Measurements from ENCODE around the gene AMIGO1. TPM values are rescaled to one million over a fixed set of nuclear protein-coding genes. Genes with fewer than 3 reads are reported as not detected.

The AMIGO1 gene
- total and polyA plus RNA-seq, 10 of the 15 experiments (the other 5 are each of a cell fraction or from before 2014, with no cell fraction given) = 0.02 to 0.28 (median 0.08) TPM; not detected in 1

- TF ChIP-seq GATAD2B (conservative IDR thresholded peaks at IDR 0.05; ENCODE audit: low read depth) (no peak), EZH2 (IDR thresholded peaks at IDR 0.05; ENCODE audit: borderline replicate concordance, control insufficient read depth, low read depth, low read length) (no peak), HDAC6 (IDR thresholded peaks at IDR 0.05; ENCODE audit: unreplicated experiment) (no peak), SUPT20H (IDR thresholded peaks at IDR 0.05; ENCODE audit: borderline replicate concordance, control insufficient read depth, low read depth, low read length) (no peak), SREBF1 (IDR thresholded peaks at IDR 0.05; ENCODE audit: low read length) (no peak), BACH1 (IDR thresholded peaks at IDR 0.05; ENCODE audit: borderline replicate concordance) (no peak), MTA2 (IDR thresholded peaks at IDR 0.05; ENCODE audit: low read depth) (peak; percentile 92), RELA (IDR thresholded peaks at IDR 0.05; ENCODE audit: borderline replicate concordance, partially characterized antibody) (peak; percentile 91)
These were observed 17.7 kb upstream of the AMIGO1 start (continued) for GRCh38 chr1:109527098-109527811.

GRCh38 chr1:109523706-109524105, 14.2 kb upstream of the AMIGO1 start:
- FAIRE-seq = no peak
- TF ChIP-seq RUNX3 (IDR thresholded peaks at IDR 0.05; ENCODE audit: low read length) = peak; percentile 37; the same call in 1 of the 2 replicates
- no peak for TF ChIP-seq BRCA1 (IDR thresholded peaks at IDR 0.05; ENCODE audit: low read depth, low read length)
- peak in 1 of 2 experiments; percentile 35; a peak in 1 of 4 replicates for TF ChIP-seq IKZF2 (IDR thresholded peaks at IDR 0.05)
- ChIA-PET SMC1A (ENCODE audit: uncharacterized antibody, unreplicated experiment) (interaction anchor here (1.0 to 12.8 kb wide), 4 partner anchors 9 to 31 kb away, joined by 3 to 205 read pairs (median 6); partner anchors contain the start of genes AMIGO1 and CYB561D1), POLR2A (no interaction called here), RAD21 (ENCODE audit: unreplicated experiment) (interaction anchor here (1.5 to 1.9 kb wide), 2 partner anchors 25 to 31 kb away, joined by 3 to 5 read pairs; no protein-coding TSS in a partner anchor), CTCF (interaction anchor here (1.0 to 21.3 kb wide), 3 partner anchors 9 to 424 kb away, joined by 3 to 1280 read pairs (median 16); partner anchors contain the start of genes AMIGO1 and CYB561D1)
- Histone ChIP-seq H3K27ac (ENCODE audit: control insufficient read depth, insufficient read depth) (no peak overlapping the region), H3K79me2 (ENCODE audit: control insufficient read depth, insufficient read depth, low read length) (no peaks in the 10 kb centered on the region), H3K4me3 (no peak overlapping the region), H4K20me1 (ENCODE audit: control insufficient read depth, insufficient read depth) (no peaks in the 10 kb centered on the region), H3K27me3 (replicated peaks in 1 of 2; ENCODE audit: control insufficient read depth in 2 of 2, insufficient read depth in 2 of 2, low read length in 1 of 2) (peaks cover 0 to 3% of the 10 kb centered on the region in 2 experiments; a peak in 3 of 4 replicates), H3K9ac (ENCODE audit: control insufficient read depth, insufficient read depth, low read length) (no peak overlapping the region), H3K9me3 (replicated peaks; ENCODE audit: control insufficient read depth, insufficient read depth, low read length) (no peaks in the 10 kb centered on the region), H3K4me1 (ENCODE audit: control insufficient read depth, insufficient read depth, low read length) (peaks cover 19% of the 10 kb centered on the region), H2AFZ (ENCODE audit: control insufficient read depth, low read depth, low read length) (no peak overlapping the region), H3K36me3 (ENCODE audit: control insufficient read depth in 2 of 2, insufficient read depth in 2 of 2, low read length in 1 of 2) (no peaks in the 10 kb centered on the region), H3K4me2 (ENCODE audit: control insufficient read depth, insufficient read depth) (no peak overlapping the region)
- BruUV-seq (replicated peaks) = no TSS peak
- no peak for ATAC-seq
- no peak for DNase-seq (ENCODE audit: low read depth, low spot score)
- WGBS (ENCODE audit: insufficient coverage, insufficient replicate concordance, low lambda C conversion rate, missing lambda C conversion rate) = 78% methylated on average over 2 of the region's 2 CpGs
- intact Hi-C loops (cut with micrococcal nuclease; ENCODE audit: unreplicated experiment) = no loop called here
- in situ Hi-C loops (cut with MboI) = no loop called here
